GM19035 (cell line): ENCODE measurements around the gene TMEM184B.
A peak's percentile ranks its signal among the peaks of the same experiment; 100 is the strongest.

ENCODE experiments used
- ATAC-seq: cut with Tn5 transposase; IDR thresholded peaks from one replicate; pipeline ENCODE4 v1.9.1; 2021; ENCODE audit not compliant: unreplicated experiment

TMEM184B gene

GRCh38 chr22:38272373-38273134 is at the start of gene TMEM184B:
TMEM184B (minus strand) TSS chr22:38273010; CDS start chr22:38247961, 25,049 bp downstream.
- ATAC-seq: peak; percentile 75

GRCh38 chr22:38320605-38321402 is 48.0 kb upstream of the TMEM184B start:
- ATAC-seq: no peak

GRCh38 chr22:38318792-38319773 is 46.3 kb upstream of the TMEM184B start:
- ATAC-seq: no peak

GRCh38 chr22:38317995-38318715 is 45.3 kb upstream of the TMEM184B start:
- no peak for ATAC-seq

- ATAC-seq: peak; percentile 47
These were observed 44.5 kb upstream of the TMEM184B start, which contains the start of gene CSNK1E for GRCh38 chr22:38317122-38317994. CSNK1E (minus strand) TSS chr22:38317433; CDS start chr22:38314157, 3,276 bp downstream.

- ATAC-seq: peak; percentile 26
These were observed 43.7 kb upstream of the TMEM184B start for GRCh38 chr22:38316364-38317121.

- no peak for ATAC-seq
These were observed 43.1 kb upstream of the TMEM184B start for GRCh38 chr22:38315823-38316363.

- no peak for ATAC-seq
These were observed 42.4 kb upstream of the TMEM184B start for GRCh38 chr22:38314933-38315822.

- ATAC-seq: no peak
These were observed 41.5 kb upstream of the TMEM184B start for GRCh38 chr22:38314051-38314932.

GRCh38 chr22:38313384-38313955 is 40.7 kb upstream of the TMEM184B start:
- ATAC-seq: no peak

- no peak for ATAC-seq
These were observed 39.5 kb upstream of the TMEM184B start for GRCh38 chr22:38312261-38312800.

- ATAC-seq: no peak
These were observed 38.5 kb upstream of the TMEM184B start for GRCh38 chr22:38311323-38311620.

- no peak for ATAC-seq
These were observed 37.9 kb upstream of the TMEM184B start for GRCh38 chr22:38310518-38311322.

GRCh38 chr22:38309614-38310517 is 37.1 kb upstream of the TMEM184B start:
- ATAC-seq: no peak
